ENCODE data around the gene TARP.

Gene TARP

DNA sequence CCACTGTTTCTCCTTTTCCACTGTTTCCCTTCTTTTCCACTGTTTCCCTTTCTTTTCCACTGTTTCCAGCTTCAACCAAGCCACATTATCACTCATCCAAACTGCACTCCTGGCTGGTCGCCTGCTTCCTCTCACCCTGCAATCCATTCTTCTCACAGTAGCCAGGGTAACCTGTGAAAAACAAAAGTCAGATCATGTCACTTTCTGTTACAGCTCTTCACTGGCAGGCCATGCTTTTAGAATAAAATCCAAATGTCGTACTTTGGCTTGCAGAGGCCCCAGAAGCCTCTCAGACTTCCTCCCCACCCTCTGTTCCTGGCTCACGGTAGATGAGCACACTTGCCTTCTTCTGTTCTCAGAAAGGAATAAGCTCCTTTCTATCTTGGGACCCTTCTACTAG is 61.5 kb downstream of the TARP start:
- peak in 1 of 2 donors; percentile 48 for DNase-seq

- DNase-seq = no peak
Measured at GRCh38 chr7:38211486-38211885, 62.0 kb downstream of the TARP start.
